Stimulated activated CD8-positive, alpha-beta memory T cell treated with anti-CD3 and anti-CD28 coated beads, Interleukin-15, amount 100 ng/mL, for 24 hours (primary cell): Measurements from ENCODE around the gene DVL1.
A peak's percentile ranks its signal among the peaks of the same experiment; 100 is the strongest.
"Not testable (repeated sequence)": the region's sequence is repeated elsewhere in the genome, so short reads cannot be mapped to it uniquely, and the experiment has no call there.

Experiments used
- DNase-seq: peaks from one replicate; pipeline ENCODE4 v3.0.0-alpha.2; 2020; ENCODE audit warnings: low read depth

The DVL1 gene

DNA sequence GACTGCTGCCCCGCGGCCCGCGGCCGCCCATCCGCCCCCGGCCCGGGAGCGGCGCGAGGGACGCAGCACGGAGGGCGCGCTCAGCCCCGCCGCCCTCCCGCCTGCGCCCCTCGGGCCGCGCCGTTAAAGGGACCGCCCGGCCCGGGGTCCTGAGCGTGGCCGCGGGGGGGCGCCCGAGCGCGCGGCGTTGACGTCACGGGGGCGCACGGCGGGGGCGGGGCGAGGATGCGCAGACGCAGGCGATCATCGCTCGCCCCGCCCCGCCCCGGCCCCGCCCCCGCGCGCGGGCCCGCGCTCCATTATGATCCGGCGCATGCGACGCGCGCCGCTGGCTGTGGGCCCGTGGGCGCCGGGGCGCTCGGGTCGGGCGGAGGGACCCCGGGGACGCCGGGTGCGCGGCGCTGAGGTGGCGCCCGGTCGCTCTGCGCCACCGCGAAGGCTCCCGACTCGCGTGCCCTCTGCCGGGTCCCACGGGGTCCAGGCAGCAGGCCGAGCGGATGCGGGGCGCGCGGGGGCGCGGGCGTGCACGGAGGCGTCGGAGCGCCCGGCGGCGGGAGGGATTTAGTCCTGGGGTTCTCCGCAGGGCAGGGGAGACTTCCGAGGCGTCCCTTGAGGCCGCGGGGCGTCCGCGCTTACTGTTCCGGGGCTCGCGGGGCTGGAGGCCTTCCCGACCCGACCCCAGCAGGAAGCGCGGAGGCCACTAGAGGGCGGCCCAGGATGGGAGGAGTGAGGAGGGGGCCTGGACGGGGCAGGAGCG, at the start of gene DVL1:
DVL1 (minus strand) TSS at position 163 of the 757 bp plus-strand sequence. CDS start 353 bp downstream, outside the sequence.
- peak; percentile 66 for DNase-seq

DNA sequence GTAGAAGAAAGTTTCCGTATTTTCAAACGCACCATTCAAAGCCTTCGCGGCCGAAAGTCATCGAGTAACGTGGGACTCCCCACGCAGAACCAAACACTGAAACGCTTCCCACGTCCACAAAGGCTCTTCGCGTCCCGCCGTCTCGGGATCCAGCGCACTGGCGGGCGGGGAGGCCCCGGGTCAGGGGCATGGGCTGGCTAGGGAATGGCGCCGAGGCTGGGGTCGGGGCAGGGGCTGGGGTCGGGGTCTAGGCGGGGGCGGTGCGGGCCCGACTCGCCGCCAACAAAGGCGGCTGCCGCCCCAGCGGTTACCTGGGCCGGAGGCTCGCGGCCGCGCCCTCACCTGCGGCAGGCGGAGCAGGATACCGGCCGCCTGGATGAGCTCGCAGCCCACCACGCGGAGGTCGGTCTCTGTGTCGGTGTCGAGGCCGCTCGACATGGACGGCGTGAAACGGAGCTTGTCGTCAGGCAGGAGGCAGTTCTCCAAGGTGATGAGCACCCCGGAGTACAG, 49.5 kb upstream of the DVL1 start:
- DNase-seq: no peak

DNA sequence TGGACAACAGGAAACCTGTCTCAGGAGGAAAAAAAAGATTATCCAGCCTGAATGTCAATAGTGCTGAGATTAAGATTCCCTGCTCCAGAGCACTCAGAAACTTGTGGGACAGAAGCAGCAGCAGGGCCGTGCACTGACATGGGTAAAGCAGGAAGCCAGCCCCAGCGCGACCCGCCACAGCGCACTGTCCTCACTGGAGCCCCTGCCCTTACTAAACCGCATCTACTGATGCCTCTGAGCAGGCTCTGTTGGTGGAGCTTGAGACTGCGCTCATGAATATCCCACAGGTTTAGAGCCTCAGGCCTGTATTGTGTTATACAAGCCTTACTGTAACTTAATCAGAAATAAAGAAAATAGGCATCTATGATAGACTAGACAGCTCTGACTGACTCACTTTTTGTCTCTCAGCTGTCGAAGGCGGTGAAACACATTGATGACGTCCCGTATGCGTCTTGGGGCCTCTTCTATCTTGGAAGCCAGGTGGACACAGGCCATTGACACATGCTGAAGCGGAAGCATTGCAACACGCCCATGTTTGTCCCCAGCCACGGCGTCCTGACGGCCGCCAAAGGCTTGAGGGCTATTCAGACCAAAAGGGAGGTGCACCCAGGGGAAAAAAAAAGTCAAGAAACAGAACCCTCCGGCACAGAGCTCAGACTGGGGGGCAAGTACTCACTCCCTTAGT, 48.8 kb upstream of the DVL1 start:
- DNase-seq: no peak

DNA sequence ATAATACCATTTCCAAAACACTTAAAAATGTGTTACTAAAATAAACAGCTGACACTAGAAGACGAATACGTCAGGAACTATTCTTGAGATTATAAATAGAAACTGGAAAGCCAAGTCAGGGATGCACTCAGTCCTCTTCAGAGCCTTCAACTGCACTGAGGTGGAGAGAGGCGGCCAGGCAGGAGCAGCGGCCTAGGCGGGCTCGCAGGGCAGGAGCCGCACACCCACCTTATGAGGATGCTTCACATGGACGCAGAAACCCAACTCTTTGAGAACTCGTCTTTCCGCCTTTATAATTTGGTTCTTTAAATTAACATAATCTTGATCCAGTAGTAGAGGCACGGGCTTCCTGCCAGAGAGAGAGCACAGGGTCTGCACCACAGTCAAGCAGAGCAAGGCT, 45.9 kb upstream of the DVL1 start:
- no peak for DNase-seq

- no peak for DNase-seq
Measured at GRCh38 chr1:1394116-1394515, 44.9 kb upstream of the DVL1 start.

GRCh38 chr1:1393428-1393827, 44.2 kb upstream of the DVL1 start:
- no peak for DNase-seq

DNA sequence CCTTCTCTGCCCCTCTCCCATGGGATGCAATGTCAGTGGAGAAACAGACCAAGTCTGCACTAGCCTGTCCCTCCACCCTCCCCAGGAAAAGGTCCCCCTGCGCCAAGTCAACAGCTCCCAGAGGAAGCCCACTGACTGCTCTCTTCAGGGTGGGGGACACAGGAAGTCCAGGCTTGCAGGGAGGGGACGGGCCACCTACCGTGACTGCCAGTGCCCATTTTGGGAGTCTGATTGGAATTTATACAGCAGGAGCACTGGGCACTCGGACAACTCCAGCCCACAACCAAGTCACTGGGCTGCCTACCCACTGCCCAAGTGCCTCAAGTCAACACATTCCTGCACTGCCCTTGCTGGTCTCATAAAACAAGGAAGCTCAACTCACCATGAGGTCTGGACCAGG, 43.8 kb upstream of the DVL1 start:
- no peak for DNase-seq

DNA sequence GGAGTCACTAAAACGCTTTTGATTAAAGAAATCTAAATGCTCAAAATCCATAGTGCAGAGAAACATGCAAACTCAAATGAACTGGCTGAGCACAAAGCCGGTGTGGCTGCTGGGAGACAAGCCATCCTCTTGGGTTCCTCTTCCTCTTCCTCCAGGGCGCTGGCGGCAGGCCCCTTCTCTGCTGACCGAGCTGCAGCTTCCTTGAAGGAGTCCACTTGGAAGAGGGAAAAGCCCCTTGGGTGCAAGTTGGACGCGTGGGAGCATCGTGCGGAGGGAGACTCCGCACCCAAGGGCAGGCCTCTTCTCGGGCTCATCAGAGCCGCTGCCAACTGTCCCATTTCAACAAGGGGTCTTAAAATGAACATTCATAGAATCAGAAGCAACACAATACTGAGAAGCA, 42.0 kb upstream of the DVL1 start:
- no peak for DNase-seq

- no peak for DNase-seq
Measured at GRCh38 chr1:1390675-1391074, 41.5 kb upstream of the DVL1 start.

- no peak for DNase-seq
Measured at GRCh38 chr1:1388078-1388472, 38.9 kb upstream of the DVL1 start.

- no peak for DNase-seq
Measured at GRCh38 chr1:1387098-1388077, 38.2 kb upstream of the DVL1 start.

DNA sequence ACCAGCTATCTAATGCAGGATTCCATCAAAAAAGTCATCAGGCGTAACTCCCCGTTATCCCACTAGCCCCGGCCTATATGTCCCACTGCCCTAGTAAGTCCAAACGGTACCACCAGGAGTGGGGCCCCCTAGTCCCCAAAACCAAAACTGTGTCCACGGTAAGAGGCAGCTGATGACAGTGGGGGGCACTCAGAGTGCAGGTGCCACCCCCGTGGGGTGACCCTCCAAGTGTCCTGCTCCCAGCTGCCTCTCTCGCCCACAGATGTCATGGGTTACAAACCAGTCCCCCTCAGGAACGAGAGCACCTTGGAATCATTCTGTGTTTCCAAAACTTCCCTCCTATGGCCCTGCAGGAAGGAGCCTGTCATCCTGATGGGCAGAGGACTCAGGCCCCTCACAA, 36.7 kb upstream of the DVL1 start:
- DNase-seq: no peak

DNA sequence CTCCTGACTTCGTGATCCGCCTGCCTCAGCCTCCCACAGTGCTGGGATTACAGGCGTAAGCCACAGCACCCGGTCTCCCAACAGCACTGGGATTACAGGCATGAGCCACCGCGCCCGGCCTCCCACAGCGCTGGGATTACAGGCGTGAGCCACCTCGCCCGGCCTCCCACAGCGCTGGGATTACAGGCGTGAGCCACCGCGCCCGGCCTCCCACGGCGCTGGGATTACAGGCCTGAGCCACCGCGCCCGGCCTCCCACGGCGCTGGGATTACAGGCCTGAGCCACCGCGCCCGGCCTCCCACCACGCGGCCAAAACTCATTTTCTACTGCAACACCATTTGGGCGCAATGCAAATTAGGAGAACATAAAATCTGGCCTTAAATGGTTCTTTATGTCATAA, 36.1 kb upstream of the DVL1 start:
- DNase-seq: not testable (repeated sequence)

DNA sequence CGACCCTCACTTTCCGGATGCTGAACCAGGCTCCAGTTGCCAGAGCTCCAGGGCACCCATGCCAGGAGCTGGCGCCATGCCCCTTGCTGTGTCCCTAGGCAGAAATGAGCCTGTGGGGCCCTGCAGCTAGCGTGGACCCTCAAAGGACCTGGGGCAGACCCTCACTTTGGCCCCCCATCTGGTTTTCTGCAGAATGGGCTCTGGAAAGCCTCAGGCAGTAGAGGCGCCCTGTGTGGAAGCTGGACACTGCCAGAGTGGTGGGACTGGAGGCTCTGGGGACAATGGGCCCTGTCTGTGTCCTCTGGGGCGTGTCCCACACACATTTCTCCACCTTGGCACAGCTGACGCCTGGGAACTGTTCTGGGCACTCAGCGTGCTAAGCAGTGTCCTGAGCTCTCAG, 32.1 kb upstream of the DVL1 start:
- no peak for DNase-seq

DNA sequence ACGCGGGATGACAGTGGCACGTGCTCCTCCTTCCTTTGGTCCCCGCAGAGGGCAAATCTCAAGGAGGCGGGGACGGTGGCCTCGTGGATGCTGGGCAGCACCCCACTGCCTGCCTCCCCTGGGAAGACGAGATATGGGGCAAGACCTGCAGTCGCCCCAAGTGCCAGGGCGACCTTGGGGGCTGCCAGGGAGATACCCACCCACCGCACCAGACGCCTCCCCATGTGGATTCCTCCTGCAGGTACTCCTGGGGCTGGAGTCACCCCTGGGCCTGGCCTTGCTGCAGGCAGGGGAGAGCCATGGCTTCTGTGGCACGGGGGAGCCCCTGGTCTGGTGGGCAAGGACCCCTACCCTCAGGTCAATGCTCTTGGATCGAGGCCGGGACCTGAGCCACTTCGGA, 31.6 kb upstream of the DVL1 start:
- no peak for DNase-seq

GRCh38 chr1:1377540-1378205, 28.5 kb upstream of the DVL1 start:
- DNase-seq: no peak

GRCh38 chr1:1376551-1377226, 27.5 kb upstream of the DVL1 start:
- DNase-seq: no peak

- peak; percentile 83 for DNase-seq
Measured at GRCh38 chr1:1374929-1375662, 25.9 kb upstream of the DVL1 start, which contains the start of gene AURKAIP1. Gene AURKAIP1, minus strand, starts transcription at chr1:1375207. Its CDS starts 451 bp downstream, at chr1:1374756.

DNA sequence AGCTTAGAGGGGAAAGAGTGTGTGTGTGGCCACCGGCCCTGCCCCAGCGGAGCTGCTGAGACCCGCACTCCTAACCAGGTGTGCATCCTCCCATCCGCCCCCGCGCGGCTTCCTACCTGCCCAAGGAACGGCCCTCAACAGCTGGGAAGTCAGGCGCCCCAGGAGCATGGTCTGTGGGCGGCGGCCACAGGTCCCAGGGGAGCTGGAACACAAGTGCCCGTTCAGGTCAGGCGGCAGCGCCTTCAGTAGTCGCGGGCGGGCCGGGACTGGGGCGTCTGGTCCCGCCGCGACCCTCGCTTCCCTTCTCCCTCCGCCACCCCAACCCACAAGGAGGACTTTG, 25.3 kb upstream of the DVL1 start:
- no peak for DNase-seq

GRCh38 chr1:1373815-1374588, 24.8 kb upstream of the DVL1 start:
- DNase-seq: no peak
